Measurements from ENCODE around the gene PDE4D. TPM values are rescaled to one million over a fixed set of nuclear protein-coding genes. Genes with fewer than 3 reads are reported as not detected.

Gene PDE4D
- total RNA-seq, 1 experiment from 2014 or later, result 6.5 TPM

DNA sequence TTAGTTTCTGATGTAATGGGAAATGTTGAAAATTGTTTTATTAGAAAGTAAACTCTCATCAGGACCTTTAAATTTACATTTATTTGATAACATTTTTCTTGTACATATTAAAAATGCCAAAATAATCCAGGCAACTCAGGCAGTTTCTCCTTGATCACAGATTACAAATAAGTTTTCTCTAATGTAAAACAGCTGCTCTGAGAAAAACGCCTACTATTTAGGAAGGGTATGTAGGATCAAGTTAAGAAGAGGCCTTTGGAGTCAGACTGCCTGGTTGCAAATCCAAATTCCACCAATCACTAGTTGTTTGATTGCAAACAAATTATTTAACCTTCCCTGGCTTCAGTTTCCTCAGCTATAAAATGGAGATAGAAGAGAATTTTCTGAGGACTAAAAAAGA, 610.8 kb downstream of the PDE4D start:
- no peak for DNase-seq (ENCODE audit: low spot score)
- Histone ChIP-seq H3K27ac (ENCODE audit: low read depth, low read length, poor library complexity, severe bottlenecking) (no peak overlapping the region), H3K4me1 (ENCODE audit: insufficient read depth, low read length, poor library complexity, severe bottlenecking) (no peaks in the 10 kb centered on the region), H3K27me3 (replicated peaks; ENCODE audit: insufficient read depth, low read depth, low read length, poor library complexity) (no peaks in the 10 kb centered on the region), H3K4me3 (ENCODE audit: low read depth, low read length, poor library complexity, severe bottlenecking) (no peak overlapping the region), H3K9me3 (ENCODE audit: low read depth, low read length, poor library complexity, severe bottlenecking) (no peaks in the 10 kb centered on the region), H3K36me3 (ENCODE audit: insufficient read depth, low read length, poor library complexity, severe bottlenecking) (no peaks in the 10 kb centered on the region)
- intact Hi-C loops (cut with micrococcal nuclease; ENCODE audit: unreplicated experiment), result no loop called here
- BruUV-seq (replicated peaks), result no TSS peak
- TF ChIP-seq, protein P1, sequence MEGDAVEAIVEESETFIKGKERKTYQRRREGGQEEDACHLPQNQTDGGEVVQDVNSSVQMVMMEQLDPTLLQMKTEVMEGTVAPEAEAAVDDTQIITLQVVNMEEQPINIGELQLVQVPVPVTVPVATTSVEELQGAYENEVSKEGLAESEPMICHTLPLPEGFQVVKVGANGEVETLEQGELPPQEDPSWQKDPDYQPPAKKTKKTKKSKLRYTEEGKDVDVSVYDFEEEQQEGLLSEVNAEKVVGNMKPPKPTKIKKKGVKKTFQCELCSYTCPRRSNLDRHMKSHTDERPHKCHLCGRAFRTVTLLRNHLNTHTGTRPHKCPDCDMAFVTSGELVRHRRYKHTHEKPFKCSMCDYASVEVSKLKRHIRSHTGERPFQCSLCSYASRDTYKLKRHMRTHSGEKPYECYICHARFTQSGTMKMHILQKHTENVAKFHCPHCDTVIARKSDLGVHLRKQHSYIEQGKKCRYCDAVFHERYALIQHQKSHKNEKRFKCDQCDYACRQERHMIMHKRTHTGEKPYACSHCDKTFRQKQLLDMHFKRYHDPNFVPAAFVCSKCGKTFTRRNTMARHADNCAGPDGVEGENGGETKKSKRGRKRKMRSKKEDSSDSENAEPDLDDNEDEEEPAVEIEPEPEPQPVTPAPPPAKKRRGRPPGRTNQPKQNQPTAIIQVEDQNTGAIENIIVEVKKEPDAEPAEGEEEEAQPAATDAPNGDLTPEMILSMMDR (conservative IDR thresholded peaks at IDR 0.05; ENCODE audit: low read depth, low read length), result no peak
- no peak for TF ChIP-seq EZH2 (IDR thresholded peaks at IDR 0.05; ENCODE audit: borderline replicate concordance, low read depth, low read length, poor library complexity, severe bottlenecking)
- CTCF ChIA-PET, result no interaction called here
- POLR2A ChIA-PET (ENCODE audit: low non-redundant PET), result no interaction called here

DNA sequence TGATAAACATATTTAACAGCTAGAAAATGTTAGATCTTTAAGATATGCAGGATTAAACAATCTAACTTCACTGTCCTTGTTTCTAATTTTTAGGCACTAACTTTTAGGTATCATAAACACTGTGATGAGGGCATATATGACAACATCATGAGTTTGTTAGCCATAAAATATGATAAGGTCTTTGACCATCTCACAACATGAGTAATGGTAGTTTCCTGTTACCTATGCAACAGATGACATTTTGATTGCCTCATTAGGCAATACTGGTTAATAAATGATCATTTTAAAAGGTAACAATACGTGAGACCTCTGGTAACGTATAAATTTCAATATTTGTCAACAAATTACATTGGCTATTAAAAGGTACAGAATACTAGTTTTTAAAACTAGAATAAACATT, 613.5 kb downstream of the PDE4D start:
- Histone ChIP-seq H3K9me3 (ENCODE audit: low read depth, low read length, poor library complexity, severe bottlenecking) (no peaks in the 10 kb centered on the region), H3K27ac (ENCODE audit: low read depth, low read length, poor library complexity, severe bottlenecking) (no peak overlapping the region), H3K27me3 (replicated peaks; ENCODE audit: insufficient read depth, low read depth, low read length, poor library complexity) (peaks cover 6% of the 10 kb centered on the region), H3K4me1 (ENCODE audit: insufficient read depth, low read length, poor library complexity, severe bottlenecking) (no peaks in the 10 kb centered on the region), H3K36me3 (ENCODE audit: insufficient read depth, low read length, poor library complexity, severe bottlenecking) (no peaks in the 10 kb centered on the region), H3K4me3 (ENCODE audit: low read depth, low read length, poor library complexity, severe bottlenecking) (no peak overlapping the region)
- ChIA-PET CTCF (no interaction called here), POLR2A (ENCODE audit: low non-redundant PET) (no interaction called here)
- intact Hi-C loops (cut with micrococcal nuclease; ENCODE audit: unreplicated experiment), result no loop called here
- no peak for DNase-seq (ENCODE audit: low spot score)
- TF ChIP-seq EZH2 (IDR thresholded peaks at IDR 0.05; ENCODE audit: borderline replicate concordance, low read depth, low read length, poor library complexity, severe bottlenecking), result no peak
- TF ChIP-seq, protein P1 (conservative IDR thresholded peaks at IDR 0.05; ENCODE audit: low read depth, low read length), result no peak
- no TSS peak for BruUV-seq (replicated peaks)

DNA sequence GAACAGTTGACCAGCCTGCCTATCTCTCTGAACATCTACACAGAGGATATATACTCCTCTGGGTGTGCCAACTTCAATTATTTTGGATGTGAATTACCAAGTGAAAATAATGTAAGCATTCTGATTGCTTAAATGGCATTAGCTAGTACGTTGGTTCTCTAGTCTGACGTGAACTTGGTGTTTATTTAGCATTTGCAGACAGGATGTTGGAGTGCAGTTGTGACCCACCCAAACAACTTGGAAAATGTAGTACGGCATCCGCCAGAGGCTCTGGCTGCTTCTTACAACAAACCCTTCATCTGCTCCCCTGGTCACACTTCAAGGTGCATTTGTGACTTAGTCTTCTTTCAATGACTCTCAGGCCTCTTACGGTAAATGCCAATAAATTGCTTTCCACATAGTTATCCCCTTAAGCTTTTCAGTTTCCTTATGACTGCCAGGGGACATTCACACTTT, 616.6 kb downstream of the PDE4D start:
- ChIA-PET CTCF (no interaction called here), POLR2A (ENCODE audit: low non-redundant PET) (no interaction called here)
- intact Hi-C loops (cut with micrococcal nuclease; ENCODE audit: unreplicated experiment), result no loop called here
- peaks cover 13% of the 10 kb centered on the region for H3K27me3 ChIP-seq (replicated peaks; ENCODE audit: insufficient read depth, low read depth, low read length, poor library complexity)
- no peaks in the 10 kb centered on the region for H3K36me3 ChIP-seq (ENCODE audit: insufficient read depth, low read length, poor library complexity, severe bottlenecking)
- BruUV-seq (replicated peaks), result no TSS peak
- H3K9me3 ChIP-seq (ENCODE audit: low read depth, low read length, poor library complexity, severe bottlenecking), result no peaks in the 10 kb centered on the region
- DNase-seq (ENCODE audit: low spot score), result no peak
- no peak overlapping the region for H3K27ac ChIP-seq (ENCODE audit: low read depth, low read length, poor library complexity, severe bottlenecking)
- no peak for TF ChIP-seq EZH2 (IDR thresholded peaks at IDR 0.05; ENCODE audit: borderline replicate concordance, low read depth, low read length, poor library complexity, severe bottlenecking)
- TF ChIP-seq, protein P1 (conservative IDR thresholded peaks at IDR 0.05; ENCODE audit: low read depth, low read length), result no peak
- no peak overlapping the region for H3K4me3 ChIP-seq (ENCODE audit: low read depth, low read length, poor library complexity, severe bottlenecking)
- H3K4me1 ChIP-seq (ENCODE audit: insufficient read depth, low read length, poor library complexity, severe bottlenecking), result no peaks in the 10 kb centered on the region
